Uterus (tissue), 2 donors: ENCODE results near the gene KLRC2.

ENCODE experiments used
- CTCF ChIP-seq, 4 experiments: fragments of 200-600 bp in 2 of 4; fragments of 450-650 bp in 2 of 4; sonication (generic) in 2 of 4; IDR thresholded peaks; one replicate each; pipeline ENCODE4 v1.5.1; 2016 to 2019; ENCODE audit warnings: antibody characterized with exemption in 4 of 4, mild to moderate bottlenecking in 2 of 4, moderate library complexity in 1 of 4
- POLR2A ChIP-seq, 2 donors: fragments of 450-650 bp; IDR thresholded peaks; one replicate each; pipeline ENCODE4 v1.6.1; 2016; ENCODE audit warnings: antibody characterized with exemption in 2 of 2, mild to moderate bottlenecking in 1 of 2, moderate library complexity in 1 of 2

GRCh38 chr12:10386857-10387256 lies 49.0 kb downstream of the KLRC2 start:
- no peak for TF ChIP-seq CTCF (IDR thresholded peaks at IDR 0.05)
- TF ChIP-seq POLR2A (IDR thresholded peaks at IDR 0.05), result no peak
